ENCODE results near the gene WDR54. TPM values are rescaled to one million over a fixed set of nuclear protein-coding genes. Genes with fewer than 3 reads are reported as not detected.

The WDR54 gene
- total RNA-seq, 1 experiment from 2014 or later: 41.0 TPM

DNA sequence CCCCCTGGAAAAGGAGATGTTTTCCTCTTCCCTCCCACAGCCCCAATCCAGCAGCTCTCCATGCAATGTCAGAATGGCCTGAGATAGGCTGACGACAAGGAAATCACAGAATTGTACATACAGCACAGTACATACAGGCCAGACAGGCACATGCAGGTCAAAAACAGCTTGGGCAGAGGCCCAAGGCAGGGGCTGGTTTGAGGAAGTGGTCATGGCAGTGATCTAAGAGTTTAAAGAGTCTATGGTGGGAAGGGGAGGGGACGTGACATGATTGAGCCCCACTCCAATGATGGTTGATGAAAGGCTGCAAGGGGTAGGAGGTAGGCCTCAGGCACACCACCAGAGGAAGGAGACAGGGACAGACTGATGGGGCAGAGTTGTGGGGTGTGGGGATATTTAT lies 45.7 kb upstream of the WDR54 start:
- intact Hi-C loops (cut with micrococcal nuclease): no loop called here
- no peak for ATAC-seq
- no TSS peak for BruUV-seq (replicated peaks)
- H3K79me2 ChIP-seq (ENCODE audit: low read length): peaks cover 11% of the 10 kb centered on the region
- peaks cover 6% of the 10 kb centered on the region; the same call in 1 of the 2 replicates for H3K36me3 ChIP-seq (ENCODE audit: low read depth, low read length)
- no peak overlapping the region for H3K27ac ChIP-seq (ENCODE audit: low read length)
- POLR2A ChIA-PET (ENCODE audit: unreplicated experiment): no interaction called here
- no peaks in the 10 kb centered on the region for H3F3A ChIP-seq (ENCODE audit: low read length, unreplicated experiment)
- H3K4me1 ChIP-seq (ENCODE audit: insufficient read depth, low read length): no peaks in the 10 kb centered on the region
- CTCF ChIA-PET: no interaction called here
- no peak overlapping the region for H3K4me2 ChIP-seq (ENCODE audit: low read length)
- H3K9me2 ChIP-seq (replicated peaks; ENCODE audit: low read length): no peaks in the 10 kb centered on the region
- H3K4me3 ChIP-seq (ENCODE audit: low read length): no peak overlapping the region
- TF ChIP-seq EZH2phosphoT487 (IDR thresholded peaks at IDR 0.05; ENCODE audit: borderline replicate concordance, low read length) (no peak), EZH2 (IDR thresholded peaks at IDR 0.05; ENCODE audit: low read length, unreplicated experiment) (no peak)
- TF ChIP-seq, protein P1, sequence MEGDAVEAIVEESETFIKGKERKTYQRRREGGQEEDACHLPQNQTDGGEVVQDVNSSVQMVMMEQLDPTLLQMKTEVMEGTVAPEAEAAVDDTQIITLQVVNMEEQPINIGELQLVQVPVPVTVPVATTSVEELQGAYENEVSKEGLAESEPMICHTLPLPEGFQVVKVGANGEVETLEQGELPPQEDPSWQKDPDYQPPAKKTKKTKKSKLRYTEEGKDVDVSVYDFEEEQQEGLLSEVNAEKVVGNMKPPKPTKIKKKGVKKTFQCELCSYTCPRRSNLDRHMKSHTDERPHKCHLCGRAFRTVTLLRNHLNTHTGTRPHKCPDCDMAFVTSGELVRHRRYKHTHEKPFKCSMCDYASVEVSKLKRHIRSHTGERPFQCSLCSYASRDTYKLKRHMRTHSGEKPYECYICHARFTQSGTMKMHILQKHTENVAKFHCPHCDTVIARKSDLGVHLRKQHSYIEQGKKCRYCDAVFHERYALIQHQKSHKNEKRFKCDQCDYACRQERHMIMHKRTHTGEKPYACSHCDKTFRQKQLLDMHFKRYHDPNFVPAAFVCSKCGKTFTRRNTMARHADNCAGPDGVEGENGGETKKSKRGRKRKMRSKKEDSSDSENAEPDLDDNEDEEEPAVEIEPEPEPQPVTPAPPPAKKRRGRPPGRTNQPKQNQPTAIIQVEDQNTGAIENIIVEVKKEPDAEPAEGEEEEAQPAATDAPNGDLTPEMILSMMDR (conservative IDR thresholded peaks at IDR 0.05; ENCODE audit: low read depth, low read length): no peak
- no peak overlapping the region for H3K9ac ChIP-seq (ENCODE audit: low read length)
- no peak overlapping the region for H2AFZ ChIP-seq (ENCODE audit: low read length)
- DNase-seq: no peak
- no peaks in the 10 kb centered on the region for H3K9me3 ChIP-seq (ENCODE audit: low read length)
- H4K20me1 ChIP-seq (ENCODE audit: low read length): no peaks in the 10 kb centered on the region
- no peaks in the 10 kb centered on the region for H3K27me3 ChIP-seq (ENCODE audit: low read length)

DNA sequence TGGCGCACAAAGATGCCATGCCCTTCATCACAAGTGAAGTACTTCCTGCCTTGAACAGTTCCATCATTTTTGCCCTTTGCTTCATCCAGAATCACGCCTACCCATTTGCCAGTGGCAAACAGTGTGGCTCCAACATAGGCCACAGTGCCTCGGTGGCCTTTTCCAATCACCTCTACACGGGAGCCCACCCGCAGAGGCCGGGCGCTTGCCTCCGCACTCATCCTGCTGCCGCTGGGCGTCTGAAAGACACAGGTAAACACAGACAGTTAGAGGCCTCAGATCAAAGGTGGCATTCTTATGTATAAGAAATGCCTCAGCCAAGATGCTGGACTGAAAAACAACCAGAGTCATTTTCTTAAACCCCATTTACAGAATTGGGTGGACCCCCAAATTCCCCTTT lies 43.5 kb upstream of the WDR54 start:
- no peaks in the 10 kb centered on the region for H3K27me3 ChIP-seq (ENCODE audit: low read length)
- BruUV-seq (replicated peaks): no TSS peak
- H3F3A ChIP-seq (ENCODE audit: low read length, unreplicated experiment): no peaks in the 10 kb centered on the region
- H3K4me1 ChIP-seq (ENCODE audit: insufficient read depth, low read length): no peaks in the 10 kb centered on the region
- H3K9me2 ChIP-seq (replicated peaks; ENCODE audit: low read length): no peaks in the 10 kb centered on the region
- no peak overlapping the region for H2AFZ ChIP-seq (ENCODE audit: low read length)
- H3K4me3 ChIP-seq (ENCODE audit: low read length): no peak overlapping the region
- no peak overlapping the region for H3K27ac ChIP-seq (ENCODE audit: low read length)
- ATAC-seq (no peak), DNase-seq (no peak)
- no peaks in the 10 kb centered on the region for H3K9me3 ChIP-seq (ENCODE audit: low read length)
- TF ChIP-seq EZH2phosphoT487 (IDR thresholded peaks at IDR 0.05; ENCODE audit: borderline replicate concordance, low read length) (no peak), EZH2 (IDR thresholded peaks at IDR 0.05; ENCODE audit: low read length, unreplicated experiment) (no peak)
- TF ChIP-seq, protein P1 (conservative IDR thresholded peaks at IDR 0.05; ENCODE audit: low read depth, low read length): no peak
- peaks cover 28% of the 10 kb centered on the region for H3K79me2 ChIP-seq (ENCODE audit: low read length)
- H4K20me1 ChIP-seq (ENCODE audit: low read length): no peaks in the 10 kb centered on the region
- ChIA-PET CTCF (no interaction called here), POLR2A (ENCODE audit: unreplicated experiment) (no interaction called here)
- H3K36me3 ChIP-seq (ENCODE audit: low read depth, low read length): peaks cover 8% of the 10 kb centered on the region; the same call in 1 of the 2 replicates
- H3K4me2 ChIP-seq (ENCODE audit: low read length): no peak overlapping the region
- intact Hi-C loops (cut with micrococcal nuclease): no loop called here
- no peak overlapping the region for H3K9ac ChIP-seq (ENCODE audit: low read length)

DNA sequence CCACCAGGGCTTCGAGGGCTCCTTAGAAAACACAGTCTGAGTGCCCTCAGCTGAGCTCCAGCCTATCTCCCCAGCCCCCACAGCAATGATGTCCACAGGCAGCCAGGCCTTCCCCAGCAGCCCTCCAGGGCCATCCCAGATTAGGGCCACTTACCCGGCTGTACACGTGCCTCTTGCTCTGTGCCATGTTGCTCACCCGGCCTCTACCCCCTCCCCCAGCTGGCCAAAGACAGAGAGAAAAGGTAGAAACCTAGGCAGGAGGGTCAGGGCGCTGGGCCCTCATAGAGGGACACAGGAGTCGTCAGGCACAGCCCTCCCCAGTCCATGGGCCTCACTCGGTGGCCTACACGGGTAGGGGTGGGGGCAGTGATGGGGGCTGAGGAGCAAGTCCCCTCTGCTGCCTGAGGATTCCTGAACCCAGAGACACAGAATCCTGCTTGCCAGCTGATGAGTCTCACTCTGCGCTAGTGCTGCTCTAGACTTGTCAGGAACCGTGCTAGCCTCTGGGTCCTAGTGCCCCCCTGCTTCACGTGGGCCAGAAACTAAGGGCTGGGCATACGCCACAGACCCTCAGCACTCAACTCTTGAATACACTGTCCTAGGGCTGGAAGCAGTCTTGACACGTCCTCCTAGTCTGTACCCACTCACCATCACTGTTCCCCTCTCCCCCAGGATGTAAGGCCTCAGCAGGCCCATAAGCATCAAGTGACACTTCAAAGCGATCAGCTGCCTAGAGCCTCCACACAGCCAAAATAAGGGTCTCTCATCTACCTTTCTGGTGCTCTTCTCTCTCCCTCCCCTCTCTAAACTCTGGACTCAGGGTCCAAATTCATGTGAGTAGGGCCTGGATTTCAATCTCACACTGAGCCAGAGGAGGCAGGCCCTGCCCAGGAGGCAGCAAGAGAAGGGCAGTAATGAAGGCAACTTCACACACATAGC lies 41.4 kb upstream of the WDR54 start, which contains the start of gene DCTN1:
TSS of gene DCTN1 (minus strand) at position 461 of the 939 bp plus-strand sequence. CDS start at position 187, 274 bp downstream.
- H3K9me3 ChIP-seq (ENCODE audit: low read length): no peaks in the 10 kb centered on the region
- no peaks in the 10 kb centered on the region for H3F3A ChIP-seq (ENCODE audit: low read length, unreplicated experiment)
- H3K4me1 ChIP-seq (ENCODE audit: insufficient read depth, low read length): 0 out of 2 replicates have a peak, but pooled peaks cover 5% of the 10 kb centered on the region
- H3K79me2 ChIP-seq (ENCODE audit: low read length): peaks cover 38% of the 10 kb centered on the region
- no peak within 1 kb of the TSS for H3K4me3 ChIP-seq (ENCODE audit: low read length)
- DNase-seq (no peak), ATAC-seq (no peak)
- no peak within 1 kb of the TSS for H3K27ac ChIP-seq (ENCODE audit: low read length)
- no TSS peak for BruUV-seq (replicated peaks)
- no peaks in the 10 kb centered on the region for H3K27me3 ChIP-seq (ENCODE audit: low read length)
- no peak within 1 kb of the TSS for H3K4me2 ChIP-seq (ENCODE audit: low read length)
- ChIA-PET POLR2A (ENCODE audit: unreplicated experiment) (no interaction called here), CTCF (no interaction called here)
- TF ChIP-seq, protein P1 (conservative IDR thresholded peaks at IDR 0.05; ENCODE audit: low read depth, low read length): no peak
- no peak for TF ChIP-seq EZH2 (IDR thresholded peaks at IDR 0.05; ENCODE audit: low read length, unreplicated experiment)
- no peak for TF ChIP-seq EZH2phosphoT487 (IDR thresholded peaks at IDR 0.05; ENCODE audit: borderline replicate concordance, low read length)
- H3K36me3 ChIP-seq (ENCODE audit: low read depth, low read length): peaks cover 8% of the 10 kb centered on the region; the same call in 1 of the 2 replicates
- no peaks in the 10 kb centered on the region for H4K20me1 ChIP-seq (ENCODE audit: low read length)
- no peaks in the 10 kb centered on the region for H3K9me2 ChIP-seq (replicated peaks; ENCODE audit: low read length)
- intact Hi-C loops (cut with micrococcal nuclease): no loop called here
- H2AFZ ChIP-seq (ENCODE audit: low read length): no peak within 1 kb of the TSS
- H3K9ac ChIP-seq (ENCODE audit: low read length): no peak within 1 kb of the TSS
